A673 (cell line): Measurements from ENCODE around the gene KLRG1. TPM values are rescaled to one million over a fixed set of nuclear protein-coding genes. Genes with fewer than 3 reads are reported as not detected.

Experiments used
- BruUV-seq: library from RNA; stranded (reverse); fragments of 400-500 nt; replicated peaks from 2 replicates; lab custom pipeline; 2021; lab: Mats Ljungman, UMichigan
- CTCF ChIA-PET: fragments of 300-600 bp; sonication (Branson Sonifier 250); formaldehyde crosslinking; loops from one replicate; lab custom pipeline; 2022; ENCODE audit warnings: antibody characterized with exemption; lab: Charles Lee
- POLR2A ChIA-PET: fragments of 300-600 bp; sonication (Branson Sonifier 250); formaldehyde crosslinking; loops from one replicate; lab custom pipeline; 2022; ENCODE audit warnings: antibody characterized with exemption; ENCODE audit not compliant: low non-redundant PET; lab: Charles Lee
- DNase-seq: peaks from one replicate; pipeline ENCODE4 v3.0.0-alpha.2; 2015; ENCODE audit warnings: low spot score
- H3K27ac ChIP-seq: fragments of 200-600 bp; sonication (generic); 2 replicates; pipeline ENCODE4 v1.5.1; 2016; ENCODE audit warnings: mixed run types, low read depth, mild to moderate bottlenecking, mixed read lengths, antibody characterized with exemption, low read length; ENCODE audit not compliant: poor library complexity, severe bottlenecking
- H3K27me3 ChIP-seq: fragments of 200-600 bp; sonication (generic); replicated peaks from 2 replicates; pipeline ENCODE4 v1.6.1; 2017; ENCODE audit warnings: mixed run types, low read depth, mild to moderate bottlenecking, mixed read lengths, antibody characterized with exemption, low read length; ENCODE audit not compliant: insufficient read depth, poor library complexity
- H3K36me3 ChIP-seq: fragments of 200-600 bp; sonication (generic); 2 replicates; pipeline ENCODE4 v1.6.1; 2016; ENCODE audit warnings: mixed run types, mild to moderate bottlenecking, mixed read lengths, antibody characterized with exemption, low read length; ENCODE audit not compliant: insufficient read depth, poor library complexity, severe bottlenecking
- H3K4me1 ChIP-seq: fragments of 200-600 bp; sonication (generic); 2 replicates; pipeline ENCODE4 v1.6.1; 2017; ENCODE audit warnings: mixed run types, mild to moderate bottlenecking, mixed read lengths, antibody characterized with exemption, low read length; ENCODE audit not compliant: insufficient read depth, poor library complexity, severe bottlenecking
- H3K4me3 ChIP-seq: fragments of 200-600 bp; sonication (generic); 2 replicates; pipeline ENCODE4 v1.5.1; 2016; ENCODE audit warnings: low read depth, mixed run types, mild to moderate bottlenecking, mixed read lengths, low read length; ENCODE audit not compliant: poor library complexity, severe bottlenecking
- H3K9me3 ChIP-seq: fragments of 200-600 bp; sonication (generic); 2 replicates; pipeline ENCODE4 v1.6.1; 2016; ENCODE audit warnings: mixed run types, low read depth, mild to moderate bottlenecking, mixed read lengths, antibody characterized with exemption, low read length; ENCODE audit not compliant: poor library complexity, severe bottlenecking
- CTCF ChIP-seq: fragments of 300-800, 200-600 bp; sonication (generic); conservative IDR thresholded peaks from 2 replicates; pipeline ENCODE4 v1.5.1; 2017; ENCODE audit warnings: low read depth, mild to moderate bottlenecking, antibody characterized with exemption, low read length, moderate library complexity, mixed read lengths
- EZH2 ChIP-seq: fragments of 200-600 bp; sonication (generic); IDR thresholded peaks from 2 replicates; pipeline ENCODE4 v1.6.1; 2017; ENCODE audit warnings: borderline replicate concordance, low read depth, mild to moderate bottlenecking, mixed read lengths, antibody characterized with exemption, low read length; ENCODE audit not compliant: poor library complexity, severe bottlenecking
- intact Hi-C: fragments of 100-400 bp; cut with micrococcal nuclease; formaldehyde crosslinking; loops from one replicate; pipeline ENCODE4 v1.10.0; 2022; ENCODE audit not compliant: unreplicated experiment
- total RNA-seq: library from RNA; stranded (reverse); gene quantifications from 2 replicates; pipeline ENCODE4 v1.2.3, GENCODE V29; 2021

The KLRG1 gene
- total RNA-seq, 1 experiment from 2014 or later: 1.2 TPM

GRCh38 chr12:9002335-9002734 lies 13.0 kb downstream of the KLRG1 start:
- Histone ChIP-seq H3K27ac (no peak overlapping the region), H3K9me3 (no peaks in the 10 kb centered on the region), H3K4me1 (no peaks in the 10 kb centered on the region), H3K27me3 (no peaks in the 10 kb centered on the region), H3K4me3 (no peak overlapping the region), H3K36me3 (no peaks in the 10 kb centered on the region)
- intact Hi-C loops: no loop called here
- ChIA-PET CTCF (no interaction called here), POLR2A (no interaction called here)
- DNase-seq: no peak
- no TSS peak for BruUV-seq
- TF ChIP-seq EZH2: no peak
- TF ChIP-seq CTCF: no peak

GRCh38 chr12:9022592-9022991 lies 33.2 kb downstream of the KLRG1 start:
- no peak overlapping the region for H3K27ac ChIP-seq
- ChIA-PET CTCF (no interaction called here), POLR2A (no interaction called here)
- intact Hi-C loops: no loop called here
- no peaks in the 10 kb centered on the region for H3K36me3 ChIP-seq
- no peak overlapping the region for H3K4me3 ChIP-seq
- H3K4me1 ChIP-seq: no peaks in the 10 kb centered on the region
- DNase-seq: no peak
- no TSS peak for BruUV-seq
- peaks cover 4% of the 10 kb centered on the region for H3K9me3 ChIP-seq
- H3K27me3 ChIP-seq: no peaks in the 10 kb centered on the region
- TF ChIP-seq EZH2: no peak
- TF ChIP-seq CTCF: no peak

- POLR2A ChIA-PET: no interaction called here
Measured at GRCh38 chr12:9024512-9024911, 35.2 kb downstream of the KLRG1 start.

More at GRCh38 chr12:9024512-9024911, 35.2 kb downstream of the KLRG1 start:
- H3K27me3 ChIP-seq: no peaks in the 10 kb centered on the region
- no TSS peak for BruUV-seq
- no peak for DNase-seq
- H3K36me3 ChIP-seq: no peaks in the 10 kb centered on the region
- H3K9me3 ChIP-seq: no peaks in the 10 kb centered on the region
- H3K4me1 ChIP-seq: no peaks in the 10 kb centered on the region
- intact Hi-C loops: no loop called here
- H3K27ac ChIP-seq: no peak overlapping the region
- CTCF ChIA-PET: no interaction called here
- no peak overlapping the region for H3K4me3 ChIP-seq
- no peak for TF ChIP-seq CTCF
- TF ChIP-seq EZH2: no peak
